Stimulated activated CD8-positive, alpha-beta memory T cell treated with anti-CD3 and anti-CD28 coated beads, Interleukin-15, amount 100 ng/mL, for 48 hours (primary cell): ENCODE results near the gene GPA33.
"Not testable (repeated sequence)": the region's sequence is repeated elsewhere in the genome, so short reads cannot be mapped to it uniquely, and the experiment has no call there.

ENCODE experiments used
- DNase-seq, 2 donors: peaks; one replicate each; pipeline ENCODE4 v3.0.0-alpha.2; 2020; ENCODE audit warnings: low read depth in 2 of 2

The GPA33 gene

DNA sequence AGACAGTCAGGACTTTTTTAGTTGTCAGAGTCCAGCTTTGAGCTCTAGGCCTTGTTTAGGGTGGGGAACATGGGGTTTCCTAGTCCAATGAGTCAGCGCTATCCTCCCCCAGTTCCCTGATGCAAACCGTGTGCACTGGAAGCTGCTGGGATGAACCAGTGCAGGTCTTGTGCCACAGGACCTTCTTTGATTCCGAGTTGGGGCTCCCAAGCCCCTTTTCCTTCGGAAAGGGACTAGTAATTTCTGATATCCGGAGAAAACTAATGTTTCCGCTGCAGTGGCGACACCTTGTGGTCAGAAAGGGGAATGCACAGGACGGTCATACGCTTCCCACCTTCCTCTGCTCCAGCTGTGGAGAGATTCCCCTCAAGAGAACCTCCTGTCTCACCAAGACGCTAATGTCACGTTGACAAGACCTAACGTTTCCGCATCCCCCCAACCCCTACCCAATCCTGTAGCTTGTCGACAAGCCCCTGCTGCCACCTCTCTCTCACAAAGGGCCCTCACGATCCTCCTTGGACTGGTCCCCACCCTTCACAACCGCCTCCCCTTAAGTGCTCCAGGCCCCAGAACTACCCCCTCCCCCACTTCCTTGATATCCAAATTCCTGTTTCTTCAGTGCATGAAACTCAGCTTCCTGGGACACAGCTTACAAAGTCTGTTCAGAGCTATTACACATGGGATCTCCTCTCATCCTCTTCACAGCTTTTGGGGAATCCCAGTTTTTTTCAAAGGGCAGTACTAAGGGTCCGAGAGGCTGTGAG, 30.9 kb downstream of the GPA33 start:
- peak; percentile 36 for DNase-seq

DNA sequence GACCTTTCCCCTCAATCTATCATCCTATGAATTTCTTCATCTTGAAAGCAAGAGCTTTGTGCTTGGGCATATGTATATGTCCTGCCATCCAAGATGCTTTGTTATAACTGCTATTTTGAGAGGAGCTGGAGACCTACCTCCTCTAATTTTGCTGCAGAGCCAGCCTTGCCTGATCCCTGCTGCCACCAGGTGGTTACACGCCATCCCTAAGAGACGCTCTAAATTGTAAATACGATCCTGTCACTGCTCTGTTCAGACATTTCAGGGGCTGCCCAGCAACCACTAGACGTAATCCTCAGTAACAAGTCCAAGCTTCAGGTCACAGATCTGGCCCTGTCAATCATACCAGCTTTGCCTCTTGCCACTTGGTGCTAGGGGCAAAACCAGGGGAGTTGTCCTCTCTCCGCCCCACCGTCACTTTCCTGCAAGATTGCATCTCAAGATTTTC, 32.9 kb downstream of the GPA33 start:
- no peak for DNase-seq

DNA sequence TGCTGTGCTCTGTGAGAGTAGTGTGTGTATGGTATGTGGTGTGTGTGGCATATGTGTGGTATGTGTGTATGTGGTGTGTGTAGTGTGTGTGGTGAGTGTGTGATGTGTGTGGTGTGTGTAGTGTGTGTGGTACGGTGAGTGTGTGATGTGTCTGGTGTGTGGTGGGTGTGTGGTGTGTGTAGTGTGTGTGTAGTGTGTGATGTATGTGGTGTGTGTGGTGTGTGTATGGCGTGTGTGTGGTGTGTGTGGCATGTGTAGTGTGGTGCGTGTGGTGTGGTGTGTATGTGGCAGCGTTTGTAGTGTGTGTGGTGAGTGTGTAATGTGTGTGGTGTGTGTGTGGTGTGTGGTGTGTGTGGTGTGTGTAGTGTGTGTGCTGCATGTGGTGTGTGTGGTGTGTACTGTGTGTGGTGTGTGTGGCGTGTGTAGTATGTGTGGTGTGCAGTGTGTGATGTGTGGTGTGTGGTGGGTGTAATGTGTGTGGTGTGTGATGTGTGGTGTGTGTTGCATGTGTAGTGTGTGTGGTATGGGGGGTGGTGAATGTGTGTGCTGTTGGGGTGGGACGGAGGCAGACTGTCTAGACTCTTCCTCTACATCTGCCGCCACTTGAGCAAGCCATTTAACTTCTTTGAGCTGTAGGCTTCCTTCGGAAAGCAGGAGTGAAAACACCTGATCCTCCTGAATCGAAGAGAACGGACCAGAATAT, 33.5 kb downstream of the GPA33 start:
- no peak for DNase-seq

DNA sequence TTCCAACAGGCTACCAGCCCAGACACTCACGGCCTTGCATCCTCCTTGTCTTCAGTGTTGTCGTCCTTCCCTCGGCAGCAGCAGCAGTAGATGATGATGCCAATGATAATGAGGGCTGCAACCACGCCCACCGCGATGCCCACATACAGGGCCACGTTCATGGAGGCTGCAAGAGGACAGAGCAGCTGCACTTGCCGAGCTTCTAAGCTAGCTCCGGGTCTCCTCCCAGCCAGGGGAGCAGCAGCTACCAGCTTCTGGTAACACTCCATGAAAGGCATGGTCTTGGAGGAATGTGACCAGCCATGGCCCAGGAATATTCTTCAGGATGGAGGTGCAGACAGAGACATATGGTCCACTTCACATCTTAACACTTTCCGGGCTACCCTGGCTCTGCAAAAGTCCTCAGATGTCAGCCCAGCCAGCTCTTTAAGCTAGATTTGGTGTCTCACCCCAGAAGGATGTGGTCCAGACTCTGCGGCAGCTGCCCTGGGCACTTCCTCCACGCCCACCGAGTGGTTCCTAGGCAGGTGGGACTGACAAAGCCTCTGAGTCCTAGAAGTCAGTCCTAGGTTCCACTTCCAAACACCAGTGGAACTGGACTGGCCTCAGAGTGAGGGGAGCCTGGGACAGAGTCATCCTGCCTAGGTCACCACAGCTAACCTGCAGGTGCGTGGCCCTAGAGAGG, 35.1 kb downstream of the GPA33 start:
- DNase-seq, result no peak

DNA sequence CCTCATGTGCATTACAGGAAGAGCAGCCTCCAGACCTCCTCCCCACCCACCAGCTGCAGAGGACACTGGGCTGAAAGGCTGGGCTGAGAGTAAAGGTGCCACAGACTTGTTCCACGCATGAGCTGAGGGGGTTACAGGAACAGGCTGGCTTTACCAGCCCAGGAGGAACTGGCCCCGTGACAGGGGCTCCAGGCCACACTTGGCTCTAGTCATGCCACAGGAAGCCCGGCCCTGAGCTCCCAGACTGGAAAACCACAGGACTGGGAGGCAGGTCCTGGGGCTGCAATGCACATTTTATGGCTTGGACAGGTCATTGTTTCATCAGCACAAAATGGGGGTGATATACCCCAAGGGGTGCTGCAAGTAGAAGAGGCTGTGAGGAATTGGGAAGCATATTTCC, 35.6 kb downstream of the GPA33 start:
- no peak for DNase-seq

DNA sequence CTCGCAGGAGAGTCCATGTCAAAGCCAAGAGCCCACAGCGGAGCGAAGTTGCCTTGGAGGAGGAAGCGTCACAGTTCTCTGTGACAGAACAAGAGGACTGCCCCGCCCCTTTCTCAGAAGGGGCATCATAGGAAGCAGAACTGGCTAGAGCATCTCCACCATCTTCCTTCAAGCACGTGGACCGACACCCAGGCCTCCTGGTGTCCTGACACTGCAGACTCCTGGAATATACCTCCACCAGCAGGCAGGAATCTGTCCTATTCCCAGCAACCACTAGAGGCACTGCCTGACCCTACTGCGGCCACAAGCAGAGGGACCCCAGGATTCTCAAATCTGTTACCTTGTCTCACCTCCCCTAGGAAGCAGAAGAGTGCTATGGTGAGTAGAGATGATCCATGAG, 37.8 kb downstream of the GPA33 start:
- DNase-seq, result no peak

DNA sequence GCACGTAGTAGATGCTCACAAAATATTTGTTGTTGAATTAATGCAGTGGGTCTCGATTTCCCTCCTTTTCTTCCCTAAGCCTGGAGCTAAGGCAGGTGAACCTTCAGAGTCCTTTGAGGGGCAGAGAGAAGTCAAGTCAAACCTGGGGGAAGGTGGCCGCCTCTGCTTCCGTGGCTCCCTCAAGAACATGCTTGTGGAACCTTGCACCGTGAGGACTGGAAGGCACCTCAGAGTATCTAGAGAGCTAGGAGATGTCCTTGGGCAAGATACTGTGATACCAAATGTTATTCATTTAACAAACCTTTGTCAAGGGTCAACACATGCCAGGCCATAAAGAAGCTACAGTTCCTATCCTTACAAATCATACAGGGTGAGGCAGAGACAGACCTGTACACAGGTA, 38.3 kb downstream of the GPA33 start:
- DNase-seq, result no peak

DNA sequence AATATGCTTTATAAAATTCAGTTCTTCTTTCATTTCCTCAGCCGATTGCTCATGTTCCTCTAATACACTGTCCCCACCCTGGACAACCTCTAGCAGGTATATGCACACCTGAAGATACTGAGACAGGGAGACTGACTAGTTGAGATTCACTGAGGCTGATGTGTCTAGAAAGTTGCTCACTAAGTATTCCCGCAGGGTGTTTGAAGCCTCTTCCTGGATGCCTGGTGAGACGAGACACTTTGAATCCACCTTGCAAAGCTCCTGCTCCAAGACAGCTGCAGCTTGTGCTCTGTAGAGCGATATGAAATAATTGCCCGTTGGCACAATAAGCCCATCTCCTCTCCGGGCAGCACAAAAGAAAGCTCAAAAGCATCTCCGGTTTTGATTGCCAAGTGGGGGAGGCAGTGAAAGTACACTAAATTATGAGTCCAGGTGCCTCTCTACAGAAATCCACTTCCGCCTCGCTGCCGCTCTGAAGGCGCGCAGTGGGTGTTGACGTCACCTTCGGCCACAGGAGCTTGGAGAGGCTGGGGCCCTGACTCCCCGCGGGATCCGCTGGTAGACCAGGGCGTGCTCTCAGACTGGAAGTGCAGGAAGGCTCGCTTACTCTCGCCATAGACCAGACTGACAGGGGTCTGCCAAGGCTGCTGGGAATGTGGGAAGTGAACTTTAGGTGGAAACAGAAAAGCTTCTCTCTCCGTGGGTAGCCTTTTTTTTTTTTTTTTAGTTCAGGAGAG, 46.3 kb downstream of the GPA33 start:
- peak; percentile 59 to 66 for DNase-seq

DNA sequence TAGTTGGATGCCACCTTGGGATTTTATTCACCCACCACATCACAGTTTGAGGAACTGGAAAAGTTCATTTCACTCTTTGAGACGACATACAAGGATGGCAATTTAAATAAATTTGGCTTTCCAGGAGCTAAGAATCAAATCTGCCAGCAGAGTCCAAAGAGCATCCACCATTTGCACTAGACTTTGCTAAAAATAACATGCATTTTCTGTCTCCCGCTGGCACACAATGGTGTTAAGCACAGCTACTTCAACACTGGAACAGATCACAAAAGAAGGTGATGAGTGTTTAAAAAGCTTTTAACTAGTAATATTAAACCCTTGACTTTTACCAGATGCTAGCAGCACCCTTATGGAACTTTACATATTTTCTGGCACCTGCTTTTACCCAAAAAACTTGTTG, 56.5 kb downstream of the GPA33 start:
- DNase-seq, result no peak

DNA sequence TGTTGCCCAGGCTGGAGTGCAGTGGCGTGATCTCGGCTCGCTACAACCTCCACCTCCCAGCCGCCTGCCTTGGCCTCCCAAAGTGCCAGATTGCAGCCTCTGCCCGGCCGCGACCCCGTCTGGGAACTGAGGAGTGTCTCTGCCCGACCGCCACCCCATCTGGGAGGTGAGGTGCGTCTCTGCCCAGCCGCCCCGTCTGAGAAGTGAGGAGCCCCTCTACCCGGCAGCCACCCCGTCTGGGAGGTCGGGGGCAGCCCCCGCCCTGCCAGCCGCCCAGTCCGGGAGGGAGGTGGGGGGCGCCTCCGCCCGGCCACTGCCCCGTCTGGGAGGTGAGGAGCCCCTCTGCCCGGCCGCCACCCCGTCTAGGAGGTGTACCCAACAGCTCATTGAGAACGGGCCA, 60.6 kb downstream of the GPA33 start:
- DNase-seq, result not testable (repeated sequence)

DNA sequence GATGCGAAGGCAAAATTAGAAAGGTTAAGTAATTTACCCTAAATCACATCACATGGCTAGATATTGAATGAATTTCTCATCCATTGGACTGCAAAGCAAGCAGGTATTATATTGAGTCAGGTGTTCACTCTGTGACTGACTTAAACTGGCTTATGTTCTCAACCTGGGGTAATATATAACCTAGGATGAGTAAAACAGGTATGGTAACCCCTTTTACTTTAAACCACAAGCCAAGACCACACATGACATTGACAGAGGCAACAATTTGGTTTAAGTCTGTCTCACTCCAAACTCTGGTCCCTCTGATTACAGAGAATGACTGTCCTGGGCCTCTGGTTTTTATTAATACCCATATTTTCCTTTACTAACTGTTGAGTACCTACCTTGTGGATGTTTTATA, 67.8 kb downstream of the GPA33 start:
- no peak for DNase-seq

DNA sequence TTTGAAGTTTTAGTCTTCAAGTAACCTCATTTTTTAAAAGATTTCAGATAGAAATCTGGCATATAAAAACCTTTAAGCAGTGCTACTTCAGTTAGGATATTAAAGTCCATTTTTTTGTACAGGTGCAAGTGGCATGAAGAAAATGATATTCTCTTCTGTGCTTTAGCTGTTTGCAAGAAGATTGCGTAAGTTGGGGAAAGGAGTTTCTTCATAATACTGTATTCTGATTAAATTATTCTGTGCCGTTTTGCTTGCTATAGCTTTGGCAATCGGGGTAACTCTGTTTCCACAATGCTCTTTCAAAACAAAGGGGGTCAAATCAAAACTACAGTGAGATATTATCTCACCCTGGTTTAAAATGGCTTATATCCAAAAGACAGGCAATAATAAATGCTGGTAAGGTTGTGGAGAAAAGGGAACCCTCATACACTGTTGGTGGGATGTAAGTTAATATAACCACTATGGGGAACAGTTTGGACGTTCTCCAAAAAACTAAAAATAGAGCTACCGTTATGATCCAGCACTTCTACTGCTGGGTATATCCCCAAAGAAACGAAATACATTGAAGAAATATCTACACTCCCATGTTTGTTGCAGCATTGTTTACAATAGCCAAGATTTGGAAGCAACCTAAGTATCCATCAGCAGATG, 74.0 kb downstream of the GPA33 start:
- no peak for DNase-seq

DNA sequence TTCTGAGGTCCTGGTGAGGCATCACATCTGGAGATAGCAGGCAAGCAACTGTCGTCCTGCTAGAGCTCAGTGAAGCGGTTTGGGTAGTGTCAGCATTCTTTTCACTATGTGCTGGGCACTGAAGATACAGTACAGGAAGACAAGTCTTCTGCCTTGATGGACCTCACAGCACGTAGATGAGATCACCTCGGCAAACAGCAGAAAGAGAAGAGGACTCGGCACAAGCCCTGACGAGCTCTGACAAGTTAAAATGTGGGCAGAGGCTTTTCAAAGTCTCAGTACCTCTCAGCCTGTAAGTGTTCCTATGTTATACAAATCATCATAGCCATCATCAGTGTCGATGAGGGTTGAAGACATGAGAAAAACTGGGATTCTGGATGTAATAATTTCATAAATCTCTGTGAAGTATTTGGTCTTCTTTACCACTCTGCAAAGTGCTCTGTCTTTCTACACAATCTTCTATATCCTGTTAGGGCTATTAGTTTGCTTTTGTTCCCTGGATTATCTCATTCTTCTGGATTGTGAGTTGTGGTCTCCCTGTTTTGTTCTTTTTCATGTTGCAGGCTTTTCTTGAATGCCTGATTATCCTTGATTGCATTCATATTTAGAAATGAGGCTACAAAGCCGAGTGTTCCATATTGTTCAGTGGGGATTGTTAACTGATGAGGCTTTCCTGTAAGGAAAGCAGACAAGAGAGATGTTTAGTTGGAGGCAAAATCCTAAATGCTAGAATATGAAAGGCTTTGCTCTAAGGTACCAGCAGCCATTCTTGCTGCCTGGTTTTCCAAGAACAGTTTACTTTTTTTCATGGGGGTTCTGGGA, 76.9 kb downstream of the GPA33 start:
- DNase-seq, result no peak

DNA sequence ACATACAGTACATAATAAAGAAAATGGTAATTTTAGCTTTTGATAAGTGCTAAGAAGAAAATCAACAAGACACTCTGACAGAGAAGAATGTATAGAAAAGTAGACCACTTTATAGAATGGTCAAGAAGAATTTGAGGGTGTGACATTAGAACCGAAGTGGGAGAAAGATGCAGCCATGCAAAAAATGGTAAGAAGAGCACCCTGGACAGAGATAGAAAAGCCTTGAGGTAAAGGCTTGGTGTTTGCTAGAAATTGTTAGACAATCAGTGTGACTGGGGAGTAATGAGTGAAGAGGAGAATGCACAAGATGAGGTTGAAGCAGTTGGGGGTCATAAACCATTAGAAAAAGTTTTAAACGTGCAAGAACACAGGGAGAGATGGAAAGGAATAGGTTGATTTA, 77.6 kb downstream of the GPA33 start:
- DNase-seq, result no peak

DNA sequence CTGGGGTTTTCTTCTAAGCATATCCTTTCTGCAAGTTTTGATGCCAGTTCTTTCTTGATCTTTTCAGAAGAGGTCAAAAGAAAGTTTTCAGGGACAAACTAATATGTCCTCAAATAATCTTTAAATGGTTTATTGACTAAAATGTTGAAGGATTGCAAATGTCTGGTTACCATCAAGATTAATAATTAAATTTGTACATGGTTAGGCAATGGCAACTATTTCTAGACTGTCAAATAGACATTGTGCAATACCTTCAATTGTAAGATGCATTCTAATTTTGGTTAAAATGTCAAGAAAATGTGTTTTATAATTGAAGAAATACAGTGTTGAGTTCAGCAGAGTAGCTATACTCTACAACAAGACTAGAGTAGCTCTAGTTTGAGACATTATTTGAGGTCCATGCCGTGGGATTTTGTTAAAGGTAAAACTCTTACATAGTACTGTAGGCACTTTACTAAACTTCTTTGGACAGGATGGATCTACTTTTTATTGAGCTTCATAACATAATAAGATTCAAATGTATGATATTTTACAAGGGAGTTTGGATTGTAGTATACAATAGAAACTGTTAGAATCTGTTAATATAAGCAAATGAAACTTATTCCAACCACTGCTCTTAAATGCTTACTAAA, 78.5 kb downstream of the GPA33 start:
- no peak for DNase-seq

DNA sequence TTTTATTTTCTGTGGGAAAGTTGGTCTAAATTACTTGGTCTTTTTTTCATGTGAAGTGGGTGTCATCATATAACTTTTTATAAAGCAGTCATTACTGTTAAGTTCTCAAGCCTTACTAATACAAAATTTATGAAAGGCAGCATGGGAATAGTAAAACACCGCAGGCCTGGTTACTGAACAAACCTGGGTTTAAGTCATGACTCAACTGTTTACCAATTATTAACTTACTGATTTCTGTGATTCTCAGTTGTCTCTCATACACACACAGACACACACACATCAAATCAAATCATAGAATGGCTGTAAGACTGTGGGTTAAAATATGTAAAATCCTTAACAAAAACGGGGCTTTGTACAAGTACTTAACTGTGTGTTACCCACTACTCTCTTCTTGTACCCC, 86.5 kb downstream of the GPA33 start:
- no peak for DNase-seq
